ENCODE measurements around the gene CARD19. TPM values are rescaled to one million over a fixed set of nuclear protein-coding genes. Genes with fewer than 3 reads are reported as not detected.

CARD19 gene
- total and polyA plus RNA-seq, 9 of the 15 experiments (the other 6 are each of a cell fraction or from before 2014, with no cell fraction given): 0.90 to 34.9 (median 14.6) TPM

DNA sequence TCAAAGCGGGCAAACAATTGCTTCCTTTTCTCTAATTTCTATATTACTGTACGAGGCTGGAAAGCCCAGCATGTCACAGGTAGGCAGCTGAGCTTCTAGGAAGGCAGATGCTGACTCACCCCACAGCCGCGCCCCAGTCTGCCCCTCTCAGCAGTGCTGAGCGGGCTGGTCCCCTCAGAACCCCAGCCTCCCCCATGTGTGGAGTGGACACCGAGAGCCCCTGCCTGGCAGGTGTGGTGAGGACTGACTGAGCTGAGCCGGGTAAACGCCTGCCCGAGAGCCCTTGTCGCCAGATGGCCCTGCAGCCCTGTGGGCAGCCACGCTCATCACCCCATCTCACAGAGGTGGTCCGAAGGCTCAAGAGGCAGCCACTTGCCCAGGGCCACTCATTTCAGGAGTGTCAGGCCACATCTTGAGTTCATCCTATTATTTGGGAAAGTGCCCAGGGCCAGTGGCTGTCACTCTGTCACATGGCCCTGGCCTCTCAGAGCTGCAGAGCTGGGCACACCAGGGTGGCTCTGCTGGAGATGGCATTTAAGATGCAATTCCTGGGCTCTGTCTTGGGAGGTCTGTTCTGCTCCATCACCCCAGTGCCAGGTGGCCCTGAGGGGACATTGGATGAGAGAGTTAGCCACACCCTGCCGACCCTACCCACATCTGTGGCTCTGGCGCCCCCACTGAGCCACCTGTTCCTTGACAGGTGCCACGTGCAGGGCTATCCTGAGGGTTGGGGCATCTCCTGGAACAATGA is 12.4 kb downstream of the CARD19 start:
- POLR2A ChIA-PET: interaction anchor here (1.0 to 2.5 kb wide), 5 partner anchors 10 to 1060 kb away, joined by 3 to 16 read pairs (median 3); partner anchors contain the start of gene CARD19
- intact Hi-C loops (cut with micrococcal nuclease) (loop anchor here (2.0 to 5.0 kb wide), 5 partner anchors 44 to 204 kb away; no protein-coding TSS in a partner anchor), in situ Hi-C loops (cut with MboI) (loop anchor here (10.0 kb wide), 1 partner anchor 196 kb away; no protein-coding TSS in a partner anchor)
- 59% methylated on average over 15 of the region's 15 CpGs for WGBS (ENCODE audit: insufficient coverage, low coverage, missing lambda C conversion rate)
- DNase-seq (ENCODE audit: extremely low read depth in 1 of 4, low spot score in 3 of 4) (peak in 2 of 4 experiments; percentile 39 to 46), ATAC-seq (peak; percentile 64), FAIRE-seq (no peak)
- Histone ChIP-seq H3K4me2 (ENCODE audit: insufficient read depth, low read length) (peak overlapping the region; percentile 40; the same call in 1 of the 2 replicates), H2AFZ (ENCODE audit: low read depth, low read length) (no peak overlapping the region), H3K79me2 (ENCODE audit: control insufficient read depth, insufficient read depth, low read length) (no peaks in the 10 kb centered on the region), H3K4me3 (no peak overlapping the region), H3K27me3 (ENCODE audit: control insufficient read depth in 2 of 2, insufficient read depth in 2 of 2, low read length in 2 of 2) (no peaks in the 10 kb centered on the region), H3K4me1 (replicated peaks in 1 of 2; ENCODE audit: control insufficient read depth in 2 of 2, insufficient read depth in 2 of 2, low read length in 2 of 2) (peaks cover 24 to 44% of the 10 kb centered on the region in 2 experiments), H3K27ac (ENCODE audit: extremely low read depth, low read depth, low read length) (no peak overlapping the region), H3K9ac (ENCODE audit: insufficient read depth in 1 of 2, low read depth in 2 of 2, low read length in 2 of 2) (peak overlapping the region in 1 of 2 experiments; percentile 8; a peak in 2 of 4 replicates), H3K9me3 (replicated peaks; ENCODE audit: control insufficient read depth, insufficient read depth, low read depth, low read length) (no peaks in the 10 kb centered on the region), H3K9me1 (ENCODE audit: control insufficient read depth, insufficient read depth, low read length) (no peaks in the 10 kb centered on the region), H3K36me3 (ENCODE audit: control insufficient read depth, insufficient read depth, low read length) (peaks cover 5% of the 10 kb centered on the region; the same call in 1 of the 3 replicates), H4K20me1 (replicated peaks; ENCODE audit: control insufficient read depth, insufficient read depth, low read length) (no peaks in the 10 kb centered on the region)
- BruUV-seq (replicated peaks): no TSS peak
- CTCF ChIA-PET (ENCODE audit: low intra/inter-chr PET ratio): interaction anchor here (0.7 to 2.0 kb wide), 4 partner anchors 14 to 197 kb away, joined by 3 to 11 read pairs (median 4); no protein-coding TSS in a partner anchor
- TF ChIP-seq ZKSCAN1 (IDR thresholded peaks at IDR 0.05; ENCODE audit: low read depth, low read length): no peak
- no peak for TF ChIP-seq MEF2A (IDR thresholded peaks at IDR 0.05; ENCODE audit: control insufficient read depth, low read depth, low read length)
- peak; percentile 16; the same call in 1 of the 2 replicates for TF ChIP-seq MAFG (tag; conservative IDR thresholded peaks at IDR 0.05)
- TF ChIP-seq, protein P1, sequence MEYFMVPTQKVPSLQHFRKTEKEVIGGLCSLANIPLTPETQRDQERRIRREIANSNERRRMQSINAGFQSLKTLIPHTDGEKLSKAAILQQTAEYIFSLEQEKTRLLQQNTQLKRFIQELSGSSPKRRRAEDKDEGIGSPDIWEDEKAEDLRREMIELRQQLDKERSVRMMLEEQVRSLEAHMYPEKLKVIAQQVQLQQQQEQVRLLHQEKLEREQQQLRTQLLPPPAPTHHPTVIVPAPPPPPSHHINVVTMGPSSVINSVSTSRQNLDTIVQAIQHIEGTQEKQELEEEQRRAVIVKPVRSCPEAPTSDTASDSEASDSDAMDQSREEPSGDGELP (CRISPR knock-in tag; IDR thresholded peaks at IDR 0.05; ENCODE audit: borderline replicate concordance): 0 out of 2 replicates have a peak, but pooled peaks have one; percentile 33
- TF ChIP-seq, protein P2, sequence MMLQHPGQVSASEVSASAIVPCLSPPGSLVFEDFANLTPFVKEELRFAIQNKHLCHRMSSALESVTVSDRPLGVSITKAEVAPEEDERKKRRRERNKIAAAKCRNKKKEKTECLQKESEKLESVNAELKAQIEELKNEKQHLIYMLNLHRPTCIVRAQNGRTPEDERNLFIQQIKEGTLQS (IDR thresholded peaks at IDR 0.05): peak; percentile 36; the same call in 1 of the 2 replicates
- TF ChIP-seq, protein P2 (CRISPR knock-in tag; conservative IDR thresholded peaks at IDR 0.05): no peak
- TF ChIP-seq RUNX1 (IDR thresholded peaks at IDR 0.05; ENCODE audit: low read depth): no peak
- peak; percentile 63; the same call in 1 of the 2 replicates for TF ChIP-seq ZNF316 (IDR thresholded peaks at IDR 0.05)
- TF ChIP-seq STAG1 (CRISPR knock-in tag; IDR thresholded peaks at IDR 0.05; ENCODE audit: borderline replicate concordance): 0 out of 2 replicates have a peak, but pooled peaks have one; percentile 19
- TF ChIP-seq CBX1 (IDR thresholded peaks at IDR 0.05; ENCODE audit: low read depth): no peak
- no peak for TF ChIP-seq RBM39 (optimal IDR thresholded peaks at IDR 0.05; ENCODE audit: low read depth, low read length)
- no peak for TF ChIP-seq POLR2AphosphoS2 (IDR thresholded peaks at IDR 0.05; ENCODE audit: low read length)
- no peak for TF ChIP-seq KDM2B (CRISPR knock-in tag; IDR thresholded peaks at IDR 0.05)
- TF ChIP-seq SLC30A9 (CRISPR knock-in tag; IDR thresholded peaks at IDR 0.05): no peak
- TF ChIP-seq C11orf30 (IDR thresholded peaks at IDR 0.05; ENCODE audit: low read depth): peak; percentile 73
- TF ChIP-seq PYGO2 (tag; IDR thresholded peaks at IDR 0.05): no peak
- TF ChIP-seq, protein P3, sequence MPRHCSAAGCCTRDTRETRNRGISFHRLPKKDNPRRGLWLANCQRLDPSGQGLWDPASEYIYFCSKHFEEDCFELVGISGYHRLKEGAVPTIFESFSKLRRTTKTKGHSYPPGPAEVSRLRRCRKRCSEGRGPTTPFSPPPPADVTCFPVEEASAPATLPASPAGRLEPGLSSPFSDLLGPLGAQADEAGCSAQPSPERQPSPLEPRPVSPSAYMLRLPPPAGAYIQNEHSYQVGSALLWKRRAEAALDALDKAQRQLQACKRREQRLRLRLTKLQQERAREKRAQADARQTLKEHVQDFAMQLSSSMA (CRISPR knock-in tag; IDR thresholded peaks at IDR 0.05): no peak
- TF ChIP-seq, protein P4, sequence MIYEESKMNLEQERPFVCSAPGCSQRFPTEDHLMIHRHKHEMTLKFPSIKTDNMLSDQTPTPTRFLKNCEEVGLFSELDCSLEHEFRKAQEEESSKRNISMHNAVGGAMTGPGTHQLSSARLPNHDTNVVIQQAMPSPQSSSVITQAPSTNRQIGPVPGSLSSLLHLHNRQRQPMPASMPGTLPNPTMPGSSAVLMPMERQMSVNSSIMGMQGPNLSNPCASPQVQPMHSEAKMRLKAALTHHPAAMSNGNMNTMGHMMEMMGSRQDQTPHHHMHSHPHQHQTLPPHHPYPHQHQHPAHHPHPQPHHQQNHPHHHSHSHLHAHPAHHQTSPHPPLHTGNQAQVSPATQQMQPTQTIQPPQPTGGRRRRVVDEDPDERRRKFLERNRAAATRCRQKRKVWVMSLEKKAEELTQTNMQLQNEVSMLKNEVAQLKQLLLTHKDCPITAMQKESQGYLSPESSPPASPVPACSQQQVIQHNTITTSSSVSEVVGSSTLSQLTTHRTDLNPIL (CRISPR knock-in tag; IDR thresholded peaks at IDR 0.05): no peak
- no peak for TF ChIP-seq GATAD2A (IDR thresholded peaks at IDR 0.05)
- no peak for TF ChIP-seq MAFF (IDR thresholded peaks at IDR 0.05; ENCODE audit: low read length)

All from K562 (cell line).